HG03571 (cell line): ENCODE data around the gene EPN2.

Experiments used
- ATAC-seq: cut with Tn5 transposase; IDR thresholded peaks from one replicate; pipeline ENCODE4 v1.9.1; 2021; ENCODE audit not compliant: unreplicated experiment

EPN2 gene

DNA sequence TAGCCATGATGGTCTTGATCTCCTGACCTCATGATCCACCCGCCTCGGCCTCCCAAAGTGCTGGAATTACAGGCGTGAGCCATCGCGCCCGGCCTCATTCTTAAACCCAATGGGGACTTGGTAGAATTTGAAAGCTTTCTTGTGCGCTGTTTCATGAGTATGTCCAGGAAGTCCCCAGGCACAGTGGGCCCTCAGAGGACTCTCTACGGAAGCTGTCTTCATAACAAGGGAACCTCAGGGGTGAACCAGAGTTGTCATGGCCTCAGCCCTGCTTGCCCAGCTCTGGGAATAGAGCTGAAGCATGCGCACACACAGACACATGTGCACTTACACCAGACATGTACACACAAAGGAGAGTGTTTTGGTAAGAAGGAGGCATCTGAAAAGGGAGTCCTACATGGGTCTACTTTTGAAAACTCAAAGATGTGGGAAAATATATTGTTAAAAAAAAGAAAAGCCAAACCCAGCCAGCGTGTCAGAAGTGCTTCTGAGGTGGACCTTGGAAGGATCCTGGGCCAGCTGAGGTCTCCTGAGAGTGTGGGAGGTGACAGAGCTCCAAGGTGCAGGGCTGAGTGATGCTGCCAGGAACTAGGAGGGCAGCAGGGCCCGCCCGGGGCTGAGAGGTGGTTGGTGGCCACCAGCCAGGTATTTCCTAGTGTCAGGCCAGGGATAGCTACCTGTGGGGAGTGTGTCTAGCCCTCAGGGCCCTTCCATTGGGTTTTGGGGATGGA is 54.6 kb downstream of the EPN2 start:
- no peak for ATAC-seq

DNA sequence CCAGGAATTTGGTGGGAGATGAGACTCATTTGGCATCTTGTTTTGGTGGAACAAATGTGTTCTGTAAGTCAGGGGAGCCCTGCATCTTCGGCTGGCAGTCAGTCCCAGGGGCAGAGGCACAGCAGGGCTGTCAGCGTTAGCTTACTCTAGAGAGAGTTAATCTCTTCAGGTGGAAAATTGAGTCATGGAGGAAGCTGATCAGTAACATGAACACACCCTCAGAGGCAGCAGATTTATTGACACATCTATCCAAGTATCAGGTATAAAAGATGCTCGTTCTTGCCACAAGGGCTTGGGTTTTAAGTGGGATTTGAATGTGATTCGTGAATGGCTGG is 55.2 kb downstream of the EPN2 start:
- ATAC-seq, result no peak

DNA sequence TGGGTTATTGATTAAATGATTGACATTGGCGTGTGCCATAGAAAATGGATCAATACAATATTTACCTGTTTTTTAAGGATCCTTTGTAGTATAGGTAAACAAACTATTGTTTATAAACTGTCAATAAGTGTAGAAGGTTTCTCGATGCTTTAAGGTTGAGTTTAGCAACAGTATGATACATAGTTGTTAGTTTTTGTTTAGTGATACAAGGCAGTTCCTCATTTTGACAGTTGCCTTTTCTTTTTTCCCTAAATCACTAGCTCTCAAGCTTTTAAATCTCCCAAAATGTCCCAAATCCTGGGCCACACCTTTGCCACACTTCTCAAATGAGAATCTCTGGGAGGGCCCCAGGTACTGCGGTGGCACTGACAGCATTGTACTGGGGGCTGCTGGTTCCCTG is 57.3 kb downstream of the EPN2 start:
- ATAC-seq, result no peak

DNA sequence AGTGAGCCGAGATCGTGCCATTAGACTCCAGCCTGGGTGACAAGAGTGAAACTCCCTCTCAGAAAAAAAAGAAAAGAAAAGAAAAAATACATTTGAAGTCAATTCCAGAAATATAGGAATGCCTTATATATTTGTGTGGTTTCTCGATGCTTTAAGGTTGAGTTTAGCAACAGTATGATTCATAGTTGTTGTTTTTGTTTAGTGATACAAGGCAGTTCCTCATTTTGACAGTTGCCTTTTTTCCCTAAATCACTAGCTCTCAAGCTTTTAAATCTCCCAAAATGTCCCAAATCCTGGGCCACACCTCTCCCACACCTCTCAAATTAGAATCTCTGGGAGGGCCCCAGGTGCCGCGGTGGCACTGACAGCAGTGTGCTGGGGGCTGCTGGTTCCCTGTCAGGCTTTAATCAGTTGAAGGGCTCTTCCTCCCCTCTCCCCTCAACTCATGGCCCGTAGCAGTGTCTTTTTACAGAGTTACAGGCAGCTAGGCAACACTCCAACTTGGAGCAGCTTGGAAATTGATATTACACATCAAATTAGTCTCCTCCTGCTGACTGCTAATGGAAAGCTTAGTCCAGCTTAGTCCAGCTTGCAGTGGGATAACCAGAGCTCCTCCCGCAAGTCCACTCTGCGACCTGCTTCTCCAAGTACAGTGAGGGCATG is 58.4 kb downstream of the EPN2 start:
- no peak for ATAC-seq

DNA sequence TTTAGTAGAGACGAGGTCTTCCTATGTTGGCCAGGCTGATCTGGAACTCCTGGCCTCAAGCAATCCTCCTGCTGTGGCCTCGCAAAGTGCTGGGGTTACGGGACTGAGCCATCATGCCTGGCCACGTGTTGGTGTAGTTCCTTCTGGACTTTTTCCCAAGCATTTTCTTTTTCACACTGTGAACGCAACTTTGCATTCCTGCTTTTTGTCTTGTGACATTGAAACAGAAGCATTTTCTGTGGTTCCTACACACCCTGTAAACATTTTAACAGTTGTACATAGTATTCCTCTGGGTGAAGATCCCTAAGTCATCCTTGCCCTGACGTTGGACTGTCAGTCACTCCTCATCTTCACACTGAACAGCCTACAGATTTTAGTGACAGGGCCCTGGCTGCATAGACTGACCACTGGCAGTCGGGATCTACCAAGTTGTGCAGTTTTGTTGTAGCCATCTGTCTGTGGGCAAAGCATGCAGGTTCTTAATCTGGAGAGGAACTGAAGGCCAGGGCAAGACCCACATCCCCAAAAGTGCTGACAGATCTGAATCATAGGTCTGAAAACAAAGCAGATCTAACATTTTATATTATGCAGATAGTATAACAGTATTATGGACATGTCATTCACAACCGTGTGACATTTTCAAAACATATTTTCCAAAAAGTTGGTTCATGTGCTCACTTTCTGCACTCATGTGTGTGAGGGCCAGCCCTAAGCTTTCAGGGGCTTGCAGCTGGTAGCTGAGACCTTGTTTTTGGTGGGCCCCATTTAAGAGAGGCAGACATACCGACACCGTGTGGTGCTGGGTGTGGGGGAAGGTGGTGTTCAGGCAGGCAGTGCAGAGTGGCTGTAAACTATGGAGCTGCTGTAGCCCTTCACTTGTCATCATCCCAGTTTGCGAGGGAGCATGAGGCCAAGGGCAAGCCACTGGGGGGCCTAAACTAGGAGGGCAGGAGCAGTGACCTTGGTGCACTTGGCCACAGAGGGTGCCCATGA is 59.9 kb downstream of the EPN2 start:
- no peak for ATAC-seq

DNA sequence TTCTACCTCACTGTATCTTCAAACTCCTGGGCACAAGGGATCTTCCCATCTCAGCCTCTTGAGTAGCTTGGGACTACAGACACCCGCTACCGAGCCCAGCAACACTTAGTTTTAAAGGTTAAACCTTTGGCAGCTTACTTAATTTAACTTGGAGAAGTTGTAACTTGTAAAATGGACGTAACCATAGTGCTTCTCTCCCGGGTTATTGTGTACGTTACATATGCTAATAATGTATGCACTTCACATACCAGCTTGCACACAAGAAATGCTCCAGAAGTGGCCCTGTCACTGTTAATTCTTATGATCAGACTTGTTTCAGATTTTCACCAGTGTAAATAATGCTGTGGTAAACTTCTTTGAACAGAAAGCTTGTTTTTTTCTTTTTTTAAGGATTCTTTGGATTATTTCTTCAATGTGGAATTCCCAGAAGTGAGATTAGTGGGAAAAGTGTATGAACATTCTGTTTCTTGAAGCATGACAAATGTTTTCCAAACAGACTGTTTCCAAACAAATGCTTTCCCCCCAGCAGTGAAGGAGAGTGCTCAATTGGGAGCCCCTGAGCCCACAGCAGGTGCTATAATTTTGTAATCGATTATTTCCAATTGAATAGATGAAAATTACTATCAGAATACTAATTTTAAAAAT is 61.5 kb downstream of the EPN2 start:
- ATAC-seq, result no peak

DNA sequence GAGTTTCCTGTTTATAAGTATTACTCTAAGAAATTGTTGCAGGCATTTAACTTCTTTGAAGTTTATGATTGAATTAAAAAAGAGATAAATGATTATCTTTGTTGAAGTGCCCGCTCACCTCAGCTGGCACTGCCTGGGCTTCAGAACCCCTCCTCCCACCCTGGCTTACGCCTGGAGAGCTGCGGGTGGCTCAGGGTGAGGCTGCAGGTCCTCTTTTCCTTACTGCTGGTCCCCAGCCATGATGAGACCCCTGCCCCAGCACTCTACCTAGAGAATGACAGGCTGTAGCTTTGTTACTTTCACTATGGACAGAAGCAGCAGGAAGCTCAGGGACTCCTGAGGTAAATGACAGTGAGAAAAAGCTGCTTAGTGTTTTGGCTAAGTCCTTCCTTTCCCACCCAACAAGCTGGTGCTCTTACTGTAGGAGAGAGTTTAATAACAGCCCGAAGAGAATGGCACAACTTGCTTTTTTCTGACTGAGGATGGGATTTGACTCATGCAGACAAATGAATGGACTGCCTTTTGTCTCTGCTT is 62.1 kb downstream of the EPN2 start:
- no peak for ATAC-seq

DNA sequence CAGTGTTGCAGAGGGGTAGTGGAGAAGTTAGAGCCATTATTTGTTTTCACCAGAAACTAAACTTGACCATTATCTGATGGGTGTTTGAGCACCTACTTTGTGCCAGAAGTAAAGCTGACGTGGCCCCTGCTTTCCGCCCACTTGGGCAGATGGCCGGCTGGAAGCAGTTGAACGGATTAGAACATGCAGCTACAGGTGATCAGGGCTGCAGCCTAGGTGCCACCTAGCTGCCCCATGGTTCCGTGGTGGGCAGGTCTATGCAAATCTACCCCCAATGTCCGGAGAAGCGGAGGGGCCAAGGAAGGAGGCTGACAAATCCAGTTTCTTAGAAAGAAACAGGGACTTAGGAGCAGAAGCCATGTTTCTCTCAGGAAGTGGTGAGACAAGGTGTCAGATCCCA is 62.7 kb downstream of the EPN2 start:
- ATAC-seq, result no peak

DNA sequence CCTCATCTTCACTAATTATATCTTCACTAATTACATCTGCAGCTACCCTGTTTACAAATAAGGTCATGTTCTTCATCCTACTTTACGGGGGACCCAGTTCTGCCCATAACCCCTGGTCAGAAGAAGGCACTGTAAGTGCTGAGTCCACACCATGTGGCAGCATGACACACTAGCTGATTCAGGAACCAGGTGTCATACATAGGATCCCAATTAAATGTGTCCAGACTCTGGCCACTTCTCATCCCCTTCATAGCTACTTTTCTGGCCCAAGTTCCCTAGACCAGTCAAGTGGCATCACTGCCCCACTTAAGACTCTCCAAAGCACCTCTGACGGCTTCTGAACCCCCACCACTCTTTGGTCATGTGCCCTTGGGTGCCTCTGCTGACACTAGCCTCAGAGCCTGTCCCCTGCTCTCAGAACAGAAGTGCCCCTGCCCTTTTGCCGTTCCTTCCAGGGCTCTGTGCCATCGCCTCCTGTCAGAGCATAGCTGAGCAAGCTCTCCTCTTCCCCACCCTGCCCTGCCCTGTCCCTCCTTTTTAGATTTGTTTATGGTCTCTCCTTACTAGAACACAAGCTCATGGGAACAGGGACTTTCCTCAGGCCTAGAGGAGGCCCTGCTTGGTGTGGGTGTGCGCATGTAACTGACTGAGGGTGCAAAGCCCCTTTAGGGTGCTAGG is 64.2 kb downstream of the EPN2 start:
- ATAC-seq, result no peak

DNA sequence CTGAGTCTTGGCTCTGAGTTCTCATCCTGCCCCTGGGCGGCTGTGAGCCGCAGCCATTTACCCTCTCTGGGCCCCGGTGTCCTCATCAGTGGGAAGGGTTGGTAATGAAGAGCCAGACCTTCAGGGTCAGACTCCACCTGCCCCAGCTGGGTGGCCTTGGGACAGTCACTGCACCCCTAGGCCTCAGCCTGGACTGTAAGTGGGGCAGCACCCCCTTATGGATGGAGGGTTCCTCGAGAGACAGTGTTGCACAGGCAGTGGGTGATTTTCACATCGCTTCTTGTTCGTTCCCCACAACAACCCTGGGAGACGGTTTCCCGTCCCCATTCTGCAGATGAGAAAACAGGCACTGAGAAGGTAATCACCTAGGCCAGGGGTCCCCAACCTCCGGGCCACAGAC is 64.8 kb downstream of the EPN2 start:
- no peak for ATAC-seq

DNA sequence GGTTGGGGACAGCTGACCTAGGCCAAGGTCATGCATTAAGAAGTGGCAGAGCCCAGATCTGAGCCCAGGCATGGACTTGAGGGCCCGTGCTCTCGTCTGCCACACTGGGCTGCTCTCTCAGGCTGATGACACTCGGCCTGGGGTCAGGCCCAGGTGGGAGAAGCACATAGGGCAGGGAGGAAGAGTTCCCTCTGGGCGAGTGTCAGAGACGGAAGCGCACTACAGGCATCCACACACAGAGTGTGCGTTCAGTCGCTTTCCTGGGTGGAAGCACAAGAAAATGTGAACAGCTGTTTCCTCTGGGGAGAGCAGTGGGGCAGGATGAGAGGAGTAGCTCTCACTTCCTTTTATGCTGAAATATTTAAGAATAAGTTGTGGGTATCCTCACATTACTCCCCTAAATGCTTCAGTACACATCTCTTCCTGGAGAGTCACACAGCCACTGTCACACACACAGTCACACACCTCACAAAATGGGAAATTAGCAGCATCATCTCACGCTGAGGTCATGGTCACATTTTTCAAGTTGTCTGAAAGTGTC is 65.7 kb downstream of the EPN2 start:
- no peak for ATAC-seq

DNA sequence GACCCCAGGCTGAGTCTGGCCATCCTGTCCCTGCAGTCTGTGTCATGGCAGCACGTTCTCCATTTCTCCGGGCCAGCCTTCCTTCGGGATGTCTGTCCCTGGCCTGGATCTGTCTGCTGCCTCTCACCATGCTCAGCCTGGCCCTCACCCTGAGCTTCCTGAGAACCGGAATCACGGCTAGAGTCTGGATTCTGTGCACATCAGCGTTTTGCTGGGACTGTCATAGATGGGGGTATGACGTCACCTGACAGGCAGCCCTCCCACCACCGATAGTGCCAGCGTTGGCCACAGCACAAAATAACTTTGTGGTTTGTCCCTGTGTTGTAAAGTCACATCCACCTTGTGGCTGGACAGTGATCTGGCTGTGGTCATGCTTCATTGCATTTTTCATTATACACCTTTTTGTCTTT is 66.2 kb downstream of the EPN2 start:
- ATAC-seq, result no peak

DNA sequence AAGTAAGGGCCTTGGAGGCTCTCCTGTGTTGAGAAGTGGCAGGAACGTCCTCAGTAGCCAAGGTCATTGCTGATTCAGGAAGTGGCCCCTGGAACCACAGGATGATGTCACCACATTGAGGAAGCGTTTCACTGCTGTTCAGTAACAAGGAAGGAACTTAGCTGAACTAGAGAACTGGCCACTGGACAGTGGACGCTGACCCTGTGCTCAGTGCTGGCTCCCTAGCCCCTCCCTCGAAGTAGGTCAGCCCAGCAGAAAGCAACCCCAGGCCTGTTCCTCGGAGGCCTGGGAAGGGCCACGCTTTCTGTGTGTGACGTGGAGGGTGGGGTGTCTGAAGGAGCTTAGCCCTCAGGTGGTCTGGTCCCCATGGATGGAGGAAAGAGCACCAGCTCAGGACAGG is 67.0 kb downstream of the EPN2 start:
- no peak for ATAC-seq

DNA sequence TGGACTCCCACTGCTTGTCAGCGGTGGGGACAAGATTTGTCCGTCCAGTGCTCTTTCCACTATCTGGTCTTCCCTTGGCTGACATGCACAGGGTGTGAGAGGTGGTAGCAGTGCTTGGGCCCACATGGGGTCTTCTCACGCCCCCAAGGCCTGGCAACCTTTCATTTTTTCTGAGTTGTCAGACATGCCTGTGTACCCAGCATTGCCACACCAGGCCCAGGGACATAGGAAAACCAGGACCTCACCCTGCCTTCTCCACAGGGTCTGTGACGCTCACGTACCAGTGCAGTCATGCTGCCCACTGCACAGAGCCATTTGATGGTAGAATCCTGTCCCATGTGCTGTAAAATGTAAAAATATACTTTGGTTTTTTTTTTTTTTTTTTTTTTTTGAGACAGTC is 67.6 kb downstream of the EPN2 start:
- ATAC-seq, result no peak

DNA sequence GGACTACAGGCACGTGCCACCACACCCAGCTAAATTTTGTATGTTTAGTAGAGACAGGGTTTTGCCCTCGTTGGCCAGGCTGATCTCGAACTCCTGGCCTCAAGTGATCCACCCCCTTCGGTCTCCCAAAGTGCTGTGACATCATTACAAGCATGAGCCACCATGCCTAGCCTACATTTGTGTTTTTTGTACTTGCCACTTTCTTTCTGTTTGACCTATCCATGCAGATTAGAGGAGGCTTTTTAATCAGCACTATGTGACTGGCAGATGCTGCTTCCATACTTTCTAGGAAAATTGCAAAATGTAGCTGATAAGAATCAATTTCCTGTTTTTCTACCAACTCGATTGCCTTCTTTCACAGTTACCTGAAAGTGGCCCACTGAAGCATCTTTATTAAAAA is 68.1 kb downstream of the EPN2 start:
- no peak for ATAC-seq

DNA sequence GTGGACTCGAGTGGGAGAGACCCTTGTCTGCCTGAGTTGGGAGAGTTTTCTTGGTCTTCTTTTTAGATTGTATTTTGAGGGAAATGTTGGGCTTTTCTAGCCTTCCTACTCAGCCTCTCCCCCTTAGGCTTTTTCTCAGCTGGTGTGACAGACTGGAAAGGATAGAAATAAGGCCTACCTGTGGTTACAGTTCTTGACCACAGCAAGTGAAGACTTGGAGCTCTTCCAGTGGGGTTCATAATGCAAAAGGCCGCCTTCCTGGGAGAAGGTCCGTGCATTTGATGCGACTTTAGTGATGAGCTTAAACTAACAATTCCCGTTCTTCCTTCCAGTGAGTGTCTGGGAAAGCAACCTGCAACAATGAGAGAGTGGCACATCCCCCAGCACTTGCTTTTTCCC is 68.6 kb downstream of the EPN2 start:
- ATAC-seq, result no peak

DNA sequence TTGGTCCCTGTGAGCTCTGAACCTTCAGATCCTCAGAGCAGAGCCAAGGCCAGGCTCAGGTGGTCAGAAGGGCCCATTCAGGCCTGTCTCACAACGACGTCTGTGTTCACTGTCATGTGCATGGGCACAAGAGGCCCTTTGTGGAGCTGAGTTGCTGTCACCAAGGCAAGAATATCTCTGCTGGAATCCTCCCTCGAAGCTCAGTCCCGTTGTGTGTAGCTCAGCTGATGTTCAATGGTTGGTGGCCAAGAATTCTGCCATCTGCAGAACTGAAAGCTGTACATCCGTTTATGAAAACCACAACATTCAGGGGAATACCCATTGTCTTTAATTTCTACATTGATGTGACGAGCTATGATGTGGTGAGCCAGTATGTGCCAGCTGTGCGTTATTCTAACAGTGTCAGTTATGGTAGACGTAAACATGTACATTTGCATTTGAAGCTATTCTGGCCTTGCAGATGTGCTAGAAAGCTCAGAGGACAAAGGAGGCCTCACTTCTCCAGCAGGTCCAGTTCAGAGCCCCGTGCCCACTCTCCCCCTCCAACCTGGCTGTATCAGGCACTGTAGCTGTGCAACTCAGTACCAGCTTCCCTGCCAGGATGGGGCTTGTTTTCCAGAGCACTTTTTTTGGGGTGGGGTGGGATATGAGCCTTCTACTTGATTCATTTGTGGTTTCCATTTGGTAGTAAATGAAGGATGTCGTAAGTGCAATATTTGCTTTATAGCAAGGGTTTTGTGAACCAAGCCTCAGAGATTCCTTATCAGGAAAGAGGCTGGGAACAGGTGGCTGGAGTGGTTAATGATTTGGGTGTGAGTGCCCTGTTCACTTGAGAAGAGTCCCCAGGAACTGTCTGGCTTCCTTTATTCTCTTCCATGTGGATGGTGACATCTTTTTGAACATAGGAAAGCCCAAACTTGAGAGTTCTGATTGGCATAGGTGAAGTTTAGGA is 69.3 kb downstream of the EPN2 start:
- peak; percentile 75 for ATAC-seq

DNA sequence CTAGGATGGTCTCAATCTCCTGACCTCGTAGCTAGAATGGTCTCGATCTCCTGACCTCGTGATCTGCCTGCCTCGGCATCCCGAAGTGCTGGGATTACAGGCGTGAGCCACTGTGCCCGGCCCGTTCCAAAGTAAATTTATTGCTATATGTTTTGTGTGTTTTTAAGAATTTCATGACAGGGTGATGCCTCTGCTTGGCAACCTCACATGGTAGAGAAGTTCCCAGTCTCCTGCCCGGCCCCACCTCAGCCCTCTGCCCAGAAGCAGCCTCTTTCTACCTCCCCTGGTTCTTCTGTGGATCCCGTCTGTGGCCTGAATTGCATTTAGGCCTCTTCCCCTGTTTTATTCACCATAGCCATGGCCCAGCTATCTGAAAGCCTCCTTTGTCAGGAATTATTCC is 70.4 kb downstream of the EPN2 start:
- no peak for ATAC-seq

DNA sequence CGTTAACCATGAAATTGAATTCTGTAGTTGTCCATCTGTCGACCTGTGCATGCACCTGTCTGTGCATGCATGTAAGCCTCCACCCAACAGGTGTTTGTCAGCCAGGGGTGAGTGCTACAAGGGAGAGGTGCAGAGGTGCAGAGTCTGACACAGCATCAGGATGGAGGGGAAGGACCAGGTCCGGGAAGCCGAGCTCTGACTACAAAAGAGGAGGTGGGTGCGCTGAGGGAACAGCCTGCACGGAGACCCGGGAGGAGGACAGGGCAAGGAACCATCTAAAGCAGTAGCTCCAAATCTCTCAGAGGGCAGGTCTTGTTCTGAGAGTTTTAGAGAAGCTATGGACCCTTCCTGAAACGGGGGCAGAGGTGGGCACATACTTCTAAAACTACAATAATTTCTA is 71.2 kb downstream of the EPN2 start:
- no peak for ATAC-seq
